GM12891 (cell line): ENCODE data around the gene PRMT2. TPM values are rescaled to one million over a fixed set of nuclear protein-coding genes. Genes with fewer than 3 reads are reported as not detected.
A peak's percentile ranks its signal among the peaks of the same experiment; 100 is the strongest.

ENCODE experiments used
- DNase-seq: peaks from one replicate; pipeline ENCODE4 v3.0.0; 2011; ENCODE audit warnings: low spot score; ENCODE audit not compliant: insufficient read length
- FAIRE-seq: peaks from 2 replicates; lab custom pipeline; 2011; peaks lifted over from hg19 to GRCh38; lab: Jason Lieb, UNC
- PAX5 ChIP-seq: IDR thresholded peaks from 2 replicates; pipeline ENCODE4 v1.6.1; 2011; ENCODE audit warnings: low read length, moderate library complexity, mild to moderate bottlenecking; ENCODE audit not compliant: insufficient read depth, severe bottlenecking
- POLR2A ChIP-seq: IDR thresholded peaks from 2 replicates; pipeline ENCODE4 v1.6.1; 2011; ENCODE audit warnings: low read depth, low read length, control low read depth
- POLR2AphosphoS5 ChIP-seq: IDR thresholded peaks from 2 replicates; pipeline ENCODE4 v1.6.1; 2011; ENCODE audit warnings: low read depth, low read length, control low read depth
- POU2F2 ChIP-seq: IDR thresholded peaks from 2 replicates; pipeline ENCODE4 v1.6.1; 2011; ENCODE audit warnings: low read depth, mild to moderate bottlenecking, control low read depth, low read length, moderate library complexity
- SPI1 ChIP-seq: IDR thresholded peaks from 2 replicates; pipeline ENCODE4 v1.6.1; 2011; ENCODE audit warnings: low read depth, low read length, control low read depth
- TAF1 ChIP-seq: IDR thresholded peaks from 2 replicates; pipeline ENCODE4 v1.6.1; 2011; ENCODE audit warnings: low read depth, low read length, control low read depth
- polyA plus RNA-seq: library from polyadenylated mRNA; unstranded; fragments of >200 nt; gene quantifications from one replicate; pipeline ENCODE4 v1.2.1, GENCODE V29; 2012; ENCODE audit warnings: low read depth, missing spikeins, inconsistent platforms; ENCODE audit not compliant: missing spikeins

Gene PRMT2
- polyA plus RNA-seq: 43.6 TPM

DNA sequence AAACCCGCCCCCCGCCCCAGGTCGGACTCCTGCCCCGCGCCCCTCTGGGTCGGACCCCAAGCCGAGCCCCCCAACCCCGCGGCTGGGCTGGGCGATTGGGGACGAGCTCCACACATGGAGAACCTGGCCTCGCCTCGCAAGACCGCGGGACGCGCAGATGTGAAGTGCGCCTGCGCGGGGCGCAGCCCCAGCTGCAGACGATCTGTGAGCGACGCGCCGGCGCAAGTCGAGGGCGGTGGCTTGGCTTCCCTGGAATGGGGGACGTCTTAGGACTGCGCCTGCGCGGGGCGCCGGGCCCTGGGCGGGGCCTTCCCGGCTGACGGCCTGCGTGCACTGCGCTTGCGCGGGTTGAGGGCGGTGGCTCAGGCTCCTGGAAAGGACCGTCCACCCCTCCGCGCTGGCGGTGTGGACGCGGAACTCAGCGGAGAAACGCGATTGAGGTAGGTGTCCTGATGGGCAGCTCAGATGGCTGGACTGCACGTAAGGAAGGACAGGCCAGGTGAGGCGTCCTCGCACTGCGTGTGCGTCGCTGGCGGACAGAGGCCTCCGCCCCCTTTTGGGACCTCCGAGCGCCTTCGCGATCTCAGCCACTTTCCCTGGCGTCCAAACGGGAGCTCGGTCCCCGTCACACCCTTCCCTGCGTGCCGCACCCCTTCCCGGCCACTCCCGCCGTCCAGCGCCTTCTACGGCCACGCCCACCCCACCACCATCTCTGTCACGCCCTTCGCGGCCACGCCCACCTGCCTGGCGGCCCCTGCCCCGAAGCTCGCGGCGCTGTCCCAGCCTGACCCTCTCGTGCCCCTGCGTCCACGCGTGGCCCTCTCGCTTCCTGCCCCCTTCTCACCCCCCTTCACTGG is at the start of gene PRMT2:
TSS of gene PRMT2 (plus strand) at position 351 of the 857 bp plus-strand sequence. CDS start 1,278 bp downstream, outside the sequence.
- TF ChIP-seq POLR2AphosphoS5 (peak; percentile 97), PAX5 (no peak), SPI1 (no peak), POU2F2 (peak; percentile 40; the same call in 1 of the 2 replicates), TAF1 (peak; percentile 90), POLR2A (peak; percentile 91)

DNA sequence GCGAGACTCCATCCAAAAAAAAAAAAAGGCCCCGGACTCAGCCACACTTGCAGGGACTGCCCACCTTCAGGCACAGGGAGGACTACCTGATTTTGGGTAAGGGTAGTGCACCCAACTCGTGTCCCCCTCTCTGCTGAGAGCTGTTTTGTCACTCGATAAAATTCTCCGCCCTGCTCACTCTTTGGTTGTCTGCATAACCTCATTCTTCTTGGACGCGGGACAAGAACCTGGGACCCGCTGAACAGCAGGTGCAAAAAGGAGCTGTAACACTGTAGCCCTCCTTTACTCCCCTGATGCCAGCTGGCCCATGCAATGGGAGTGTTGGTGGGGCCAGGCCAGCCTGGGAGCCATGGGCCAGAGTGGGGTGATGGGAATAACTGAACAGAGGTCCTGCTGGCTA is 41.2 kb upstream of the PRMT2 start:
- TF ChIP-seq POLR2AphosphoS5 (no peak), TAF1 (no peak), POLR2A (no peak), SPI1 (no peak), POU2F2 (no peak), PAX5 (no peak)
- DNase-seq (no peak), FAIRE-seq (no peak)

More for the DNA sequence above, at the start of gene PRMT2:
- peak; percentile 99 for FAIRE-seq
- DNase-seq: peak; percentile 99

DNA sequence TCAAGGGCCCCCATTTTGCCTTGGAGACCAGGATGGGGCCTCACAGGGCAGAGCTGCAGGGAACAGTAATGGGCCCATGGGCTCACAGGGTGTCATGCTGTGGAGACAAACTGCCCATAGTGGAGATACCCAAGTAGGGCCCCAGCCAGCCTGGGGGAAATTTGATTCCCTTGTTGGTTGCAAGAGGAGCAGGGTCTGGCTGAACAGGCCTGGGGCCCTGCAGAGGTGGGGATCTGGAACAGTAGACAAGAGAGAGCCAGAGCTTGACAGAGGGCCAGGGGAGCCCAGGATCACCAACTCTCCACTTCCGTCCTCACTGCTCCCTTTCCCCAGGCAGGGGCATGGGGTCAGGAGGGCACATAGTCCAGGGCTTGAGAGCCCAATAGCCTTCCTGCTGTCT is 39.3 kb upstream of the PRMT2 start:
- no peak for FAIRE-seq
- TF ChIP-seq POLR2AphosphoS5 (no peak), POLR2A (no peak), SPI1 (no peak), TAF1 (no peak), POU2F2 (no peak), PAX5 (no peak)
- DNase-seq: no peak

DNA sequence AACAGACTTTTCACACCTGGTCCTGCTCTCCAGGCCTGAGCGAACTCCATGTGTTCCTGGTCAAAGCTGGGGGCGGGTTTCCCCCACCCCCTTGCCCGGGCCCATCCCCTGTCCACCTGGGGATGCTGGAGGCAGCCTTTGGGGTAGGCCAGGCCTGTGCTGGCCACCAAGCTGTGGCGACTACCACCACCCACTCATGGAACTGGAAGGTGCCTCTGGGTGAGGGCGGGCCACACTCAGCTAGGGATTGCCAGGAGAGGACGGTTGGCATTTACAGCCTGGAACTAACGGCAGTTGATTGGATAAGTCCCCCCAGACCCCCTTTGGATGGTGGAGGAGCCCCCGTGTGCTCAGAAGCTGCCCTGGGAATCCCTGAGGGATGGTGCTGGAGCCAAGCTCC is 38.4 kb upstream of the PRMT2 start:
- FAIRE-seq: no peak
- TF ChIP-seq PAX5 (no peak), POU2F2 (no peak), SPI1 (no peak), POLR2A (no peak), POLR2AphosphoS5 (no peak), TAF1 (no peak)

DNA sequence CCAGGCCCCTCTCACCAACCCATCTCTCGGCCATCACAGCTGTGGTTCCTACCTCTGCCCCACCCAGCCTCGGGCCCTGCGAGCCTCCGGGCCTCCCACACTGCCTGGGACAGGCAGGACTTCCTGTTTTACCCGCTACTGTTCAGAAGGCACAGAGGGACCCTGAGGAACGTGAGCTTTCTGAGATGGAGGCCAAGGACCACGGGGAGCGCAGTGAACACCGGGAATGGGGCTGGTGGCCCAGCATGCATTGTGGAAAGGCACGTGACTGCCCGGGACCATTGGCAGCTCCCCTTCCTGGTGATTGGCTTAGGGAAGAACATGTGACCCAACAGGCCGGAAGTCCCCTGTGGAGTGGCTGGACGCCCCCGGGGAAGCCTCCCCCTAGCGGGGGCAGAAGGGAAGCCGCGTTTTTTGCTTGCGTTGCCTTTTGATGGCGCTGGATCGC is 37.6 kb upstream of the PRMT2 start:
- FAIRE-seq: no peak
- DNase-seq: no peak
- TF ChIP-seq SPI1: no peak
- no peak for TF ChIP-seq POLR2AphosphoS5
- TF ChIP-seq TAF1: no peak
- no peak for TF ChIP-seq POLR2A
- TF ChIP-seq POU2F2: no peak
- no peak for TF ChIP-seq PAX5

More for the DNA sequence above, 38.4 kb upstream of the PRMT2 start:
- no peak for DNase-seq

DNA sequence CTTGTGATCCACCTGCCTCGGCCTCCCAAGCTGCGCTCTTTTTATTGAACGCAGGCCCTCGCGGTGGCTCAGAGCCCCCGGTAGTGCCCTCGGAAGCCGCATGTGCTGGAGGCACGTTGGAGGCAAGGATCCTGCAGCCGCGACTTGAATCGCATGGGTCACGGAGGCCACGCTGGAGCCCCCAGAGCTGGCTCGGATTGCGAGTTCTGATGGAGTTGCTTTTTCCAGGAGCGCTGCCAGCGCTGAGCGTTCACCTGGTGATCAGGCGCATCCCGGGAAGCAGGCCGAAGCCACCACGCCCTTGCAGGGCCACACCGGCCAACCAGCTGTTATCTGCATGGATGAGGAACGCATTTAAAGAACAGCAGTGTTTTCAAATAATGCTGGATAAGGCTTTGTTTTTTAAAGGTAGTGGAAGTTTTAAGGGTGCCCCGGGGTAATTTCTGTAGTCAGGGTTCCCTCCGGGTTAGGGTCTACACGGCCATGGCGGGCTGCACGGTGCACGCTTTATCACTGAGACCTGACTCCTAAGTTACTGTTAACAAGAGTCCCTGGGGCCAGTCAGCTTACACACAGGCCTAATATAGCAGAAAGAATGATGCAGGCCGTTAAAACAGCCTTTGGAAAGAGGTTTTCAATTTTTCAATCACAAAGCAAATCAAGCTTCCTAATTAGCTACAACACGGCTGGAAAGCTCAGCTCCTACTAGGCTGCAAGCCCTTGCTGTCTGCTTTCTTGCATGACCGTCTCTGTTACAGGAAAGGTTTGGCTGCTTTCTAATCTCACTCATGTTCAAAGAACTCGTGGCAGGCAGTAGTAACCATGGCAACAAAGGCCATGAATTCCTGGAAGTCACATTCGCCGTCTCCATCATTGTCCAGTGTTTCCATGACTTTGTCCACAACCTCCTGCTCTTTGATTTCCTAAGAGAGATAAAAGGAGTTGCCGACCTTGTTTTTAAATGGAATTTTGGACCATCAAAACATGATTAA is 36.6 kb upstream of the PRMT2 start:
- DNase-seq (no peak), FAIRE-seq (no peak)
- TF ChIP-seq SPI1 (no peak), POLR2AphosphoS5 (no peak), POLR2A (no peak), POU2F2 (no peak), PAX5 (no peak), TAF1 (no peak)

DNA sequence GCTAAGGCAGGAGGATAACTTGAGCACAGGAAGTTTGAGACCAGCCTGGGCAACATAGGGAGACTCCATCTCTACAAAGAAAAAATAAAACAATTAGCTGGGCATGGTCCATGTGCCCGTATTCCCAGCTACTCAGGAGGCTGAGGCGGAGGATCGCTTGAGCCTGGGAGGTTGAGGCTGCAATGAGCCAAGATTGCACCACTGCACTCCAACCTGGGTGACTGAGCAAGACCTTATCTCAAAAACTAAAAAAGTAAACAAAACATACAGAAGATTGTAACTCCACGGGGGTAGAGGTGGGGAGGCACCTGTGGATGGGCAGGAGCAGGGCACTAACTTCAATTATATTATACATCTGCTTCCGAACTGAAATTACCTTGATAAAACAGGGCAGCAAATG is 35.2 kb upstream of the PRMT2 start:
- DNase-seq (no peak), FAIRE-seq (no peak)
- no peak for TF ChIP-seq POLR2AphosphoS5

DNA sequence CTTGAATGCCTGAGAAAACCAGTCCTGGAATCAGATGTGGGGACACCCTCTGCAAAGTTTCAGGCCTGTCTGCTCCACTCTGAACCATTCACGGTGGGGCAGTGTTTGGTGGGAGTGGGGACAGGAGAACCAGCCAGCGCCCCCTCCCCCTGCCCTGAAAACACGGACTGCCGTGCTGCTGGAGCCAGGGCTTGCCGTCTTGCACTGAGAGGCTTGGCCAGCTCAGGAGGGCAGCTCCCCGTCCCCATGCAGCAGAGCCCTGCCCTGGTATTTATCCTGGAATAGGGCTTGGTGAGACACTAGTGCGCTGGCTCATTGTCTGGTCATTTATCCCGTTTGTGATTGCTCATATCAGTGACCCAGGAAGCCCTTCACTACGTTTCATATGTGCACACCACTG is 34.5 kb upstream of the PRMT2 start:
- no peak for TF ChIP-seq TAF1
- TF ChIP-seq PAX5: no peak
- no peak for TF ChIP-seq POU2F2
- TF ChIP-seq POLR2AphosphoS5: no peak
- TF ChIP-seq POLR2A: no peak
- TF ChIP-seq SPI1: no peak
- no peak for FAIRE-seq
- no peak for DNase-seq

DNA sequence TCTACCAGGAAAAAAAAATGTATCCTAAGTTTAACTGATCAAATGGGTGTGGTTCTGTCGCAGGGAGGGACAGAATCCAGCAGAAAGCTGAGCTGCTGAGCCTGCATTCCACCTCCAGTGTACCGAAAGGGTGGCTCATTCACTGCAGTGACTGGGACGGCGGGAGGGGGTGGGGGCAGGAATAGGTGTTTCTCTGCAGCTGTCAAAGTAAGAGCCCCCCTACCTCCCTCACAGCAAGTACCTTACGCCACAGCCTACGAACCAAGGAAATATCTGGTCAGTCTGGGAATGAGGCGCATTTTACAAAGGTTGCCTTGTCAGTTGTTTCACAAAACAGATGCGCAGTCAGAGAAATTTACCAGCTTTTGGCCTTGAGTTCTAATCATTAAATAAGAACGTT is 32.2 kb upstream of the PRMT2 start:
- FAIRE-seq (no peak), DNase-seq (no peak)
- TF ChIP-seq POLR2A (no peak), POU2F2 (no peak), TAF1 (no peak), SPI1 (no peak), PAX5 (no peak), POLR2AphosphoS5 (no peak)

DNA sequence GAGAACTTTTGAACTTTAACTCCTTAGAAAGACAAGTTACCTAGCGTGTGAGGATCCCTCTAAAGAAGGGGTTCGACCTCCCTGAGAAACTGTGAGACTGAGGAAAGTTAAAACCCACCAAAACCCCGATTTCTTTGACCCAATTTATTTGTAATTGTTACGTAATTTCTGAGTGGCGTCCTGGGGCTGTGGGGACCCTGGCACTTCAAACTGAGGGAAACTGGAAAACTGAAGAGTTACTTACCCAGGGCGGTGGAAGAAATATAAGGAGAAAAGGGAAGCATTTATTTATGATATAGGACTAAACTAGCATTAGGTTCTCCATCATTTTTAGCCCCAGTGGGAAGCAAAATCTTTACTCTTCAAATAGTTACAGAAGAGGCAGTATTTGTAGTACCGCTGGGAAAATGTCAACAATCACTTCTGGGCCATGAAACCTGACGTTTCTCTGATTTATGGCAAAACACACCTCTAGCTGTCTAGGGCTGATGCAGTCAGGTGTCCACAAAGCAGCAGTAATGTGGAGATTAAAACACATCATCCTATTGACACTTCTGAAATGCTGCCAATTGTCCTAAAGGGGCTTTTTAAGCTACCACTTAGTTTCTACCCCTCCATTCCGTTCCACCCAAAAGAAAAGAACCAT is 31.0 kb upstream of the PRMT2 start:
- TF ChIP-seq SPI1: no peak
- no peak for TF ChIP-seq PAX5
- no peak for TF ChIP-seq POU2F2
- TF ChIP-seq TAF1: no peak
- no peak for TF ChIP-seq POLR2A
- no peak for TF ChIP-seq POLR2AphosphoS5
- FAIRE-seq: no peak
- DNase-seq: no peak
